ENCODE measurements around the gene WSB2.

The WSB2 gene

GRCh38 chr12:118042091-118042490 lies 18.9 kb downstream of the WSB2 start:
- Histone ChIP-seq H3K36me3 (ENCODE audit: control insufficient read depth, insufficient read depth, low read length) (no peaks in the 10 kb centered on the region), H3K27me3 (ENCODE audit: control insufficient read depth, insufficient read depth, low read length) (no peaks in the 10 kb centered on the region), H3K9me3 (ENCODE audit: control insufficient read depth, low read length) (no peaks in the 10 kb centered on the region), H2AFZ (no peak overlapping the region), H3K79me2 (no peaks in the 10 kb centered on the region), H3K9ac (no peak overlapping the region), H3K4me2 (ENCODE audit: low read length) (no peak overlapping the region), H3K4me3 (ENCODE audit: low read depth, low read length) (no peak overlapping the region), H3K4me1 (no peaks in the 10 kb centered on the region), H3K27ac (no peak overlapping the region)
- TF ChIP-seq CTCF (IDR thresholded peaks at IDR 0.05): no peak

DNA sequence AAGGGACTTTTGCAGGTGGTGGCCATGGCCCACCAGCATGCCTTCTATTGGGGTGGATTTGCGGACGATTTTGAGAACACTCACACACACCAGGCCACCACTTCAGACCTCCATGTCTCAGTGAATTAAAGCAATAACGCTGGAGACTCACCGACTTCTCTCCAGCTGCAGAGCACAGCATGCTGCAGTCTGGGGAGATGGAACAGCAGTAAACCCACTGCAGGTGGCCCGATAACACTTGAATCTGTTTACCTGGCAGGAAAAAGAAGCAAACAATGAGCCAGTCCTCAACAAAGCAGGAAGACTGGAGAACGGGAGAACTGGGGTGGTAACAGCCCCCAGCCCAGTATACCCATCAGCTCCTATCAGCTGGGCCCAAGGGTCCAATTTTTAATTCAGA lies 22.8 kb downstream of the WSB2 start:
- Histone ChIP-seq H3K27me3 (ENCODE audit: control insufficient read depth, insufficient read depth, low read length) (no peaks in the 10 kb centered on the region), H3K36me3 (ENCODE audit: control insufficient read depth, insufficient read depth, low read length) (no peaks in the 10 kb centered on the region)

DNA sequence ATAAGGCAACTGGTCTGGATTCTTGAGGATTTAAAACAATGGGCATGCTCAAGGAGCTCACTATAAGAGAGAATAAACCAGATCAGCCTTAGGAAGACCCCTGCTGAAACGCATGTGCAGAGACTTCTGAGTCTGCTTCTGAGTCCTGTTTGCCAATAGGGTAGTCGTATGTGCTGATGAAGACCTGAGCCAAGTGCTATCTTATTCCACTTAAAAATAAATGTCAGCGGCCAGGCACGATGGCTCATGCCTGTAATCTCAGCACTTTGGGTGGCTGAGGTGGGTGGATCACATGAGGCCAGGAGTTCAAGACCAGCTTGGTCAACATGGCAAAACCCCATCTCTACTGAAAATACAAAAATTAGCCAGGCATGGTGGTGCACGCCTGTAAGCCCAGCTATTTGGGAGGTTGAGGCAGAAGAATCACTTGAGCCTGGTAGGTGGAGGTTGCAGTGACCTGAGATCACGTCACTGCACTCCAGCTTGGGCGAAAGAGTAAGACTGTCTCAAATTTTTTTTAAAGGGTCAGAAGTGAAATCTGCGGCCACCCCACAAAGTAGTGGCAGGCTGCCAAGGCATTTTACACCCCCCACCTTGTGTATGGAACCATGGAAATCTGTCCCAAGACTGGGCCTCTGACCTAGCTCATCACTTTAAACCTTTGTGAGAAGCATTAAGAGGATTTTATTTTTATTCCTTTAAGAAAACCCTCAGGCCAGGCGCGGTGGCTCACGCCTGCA lies 24.1 kb downstream of the WSB2 start:
- H2AFZ ChIP-seq: no peak overlapping the region
- H3K4me1 ChIP-seq: no peaks in the 10 kb centered on the region
- H3K36me3 ChIP-seq (ENCODE audit: control insufficient read depth, insufficient read depth, low read length): no peaks in the 10 kb centered on the region
- no peak overlapping the region for H3K27ac ChIP-seq
- no peak overlapping the region for H3K9ac ChIP-seq
- TF ChIP-seq CTCF (IDR thresholded peaks at IDR 0.05): no peak
- H3K4me2 ChIP-seq (ENCODE audit: low read length): no peak overlapping the region
- H3K27me3 ChIP-seq (ENCODE audit: control insufficient read depth, insufficient read depth, low read length): no peaks in the 10 kb centered on the region
- no peaks in the 10 kb centered on the region for H3K9me3 ChIP-seq (ENCODE audit: control insufficient read depth, low read length)
- no peaks in the 10 kb centered on the region for H3K79me2 ChIP-seq
- H3K4me3 ChIP-seq (ENCODE audit: low read depth, low read length): no peak overlapping the region

More for the DNA sequence above, 22.8 kb downstream of the WSB2 start:
- Histone ChIP-seq H3K9me3 (ENCODE audit: control insufficient read depth, low read length) (no peaks in the 10 kb centered on the region), H3K9ac (no peak overlapping the region), H3K79me2 (no peaks in the 10 kb centered on the region), H3K4me3 (ENCODE audit: low read depth, low read length) (no peak overlapping the region), H3K27ac (no peak overlapping the region), H3K4me1 (no peaks in the 10 kb centered on the region), H2AFZ (no peak overlapping the region), H3K4me2 (ENCODE audit: low read length) (no peak overlapping the region)
- TF ChIP-seq CTCF (IDR thresholded peaks at IDR 0.05): no peak

- Histone ChIP-seq H3K4me2 (ENCODE audit: low read length) (no peak overlapping the region), H3K36me3 (ENCODE audit: control insufficient read depth, insufficient read depth, low read length) (no peaks in the 10 kb centered on the region), H3K27ac (no peak overlapping the region), H2AFZ (no peak overlapping the region), H3K27me3 (ENCODE audit: control insufficient read depth, insufficient read depth, low read length) (no peaks in the 10 kb centered on the region), H3K9ac (no peak overlapping the region), H3K4me3 (ENCODE audit: low read depth, low read length) (no peak overlapping the region), H3K4me1 (no peaks in the 10 kb centered on the region), H3K9me3 (ENCODE audit: control insufficient read depth, low read length) (no peaks in the 10 kb centered on the region), H3K79me2 (no peaks in the 10 kb centered on the region)
- TF ChIP-seq CTCF (IDR thresholded peaks at IDR 0.05): no peak
These were observed 25.6 kb downstream of the WSB2 start for GRCh38 chr12:118035190-118036041.
